Measurements from ENCODE around the gene COLEC11.

The COLEC11 gene

GRCh38 chr2:3641841-3642421 is 47.0 kb downstream of the COLEC11 start:
- no peak overlapping the region for H3K27ac ChIP-seq (ENCODE audit: low read depth, low read length)
- H3K4me1 ChIP-seq (ENCODE audit: control insufficient read depth in 5 of 5, insufficient read depth in 5 of 5, low read length in 5 of 5) = no peaks in the 10 kb centered on the region
- peaks cover 0 to 9% (median 0%) of the 10 kb centered on the region in 5 donors for H3K27me3 ChIP-seq (ENCODE audit: control insufficient read depth in 5 of 5, insufficient read depth in 4 of 5, low read length in 5 of 5)

GRCh38 chr2:3642521-3643215 is 47.8 kb downstream of the COLEC11 start:
- Histone ChIP-seq H3K4me3 (ENCODE audit: low read depth in 1 of 5, low read length in 5 of 5) (no peak overlapping the region), H3K9ac (ENCODE audit: low read length in 5 of 5) (no peak overlapping the region), H3K9me3 (ENCODE audit: control insufficient read depth in 5 of 5, low read length in 5 of 5) (no peaks in the 10 kb centered on the region), H3K27ac (ENCODE audit: low read depth, low read length) (no peak overlapping the region), H3K27me3 (ENCODE audit: control insufficient read depth in 5 of 5, insufficient read depth in 4 of 5, low read length in 5 of 5) (peaks cover 0 to 3% (median 0%) of the 10 kb centered on the region in 5 donors), H3K4me1 (ENCODE audit: control insufficient read depth in 5 of 5, insufficient read depth in 5 of 5, low read length in 5 of 5) (no peaks in the 10 kb centered on the region), H3K36me3 (ENCODE audit: control insufficient read depth in 5 of 5, insufficient read depth in 5 of 5, low read length in 5 of 5) (peaks cover 0 to 10% (median 0%) of the 10 kb centered on the region in 5 donors)

More at GRCh38 chr2:3641841-3642421, 47.0 kb downstream of the COLEC11 start:
- Histone ChIP-seq H3K4me3 (ENCODE audit: low read depth in 1 of 5, low read length in 5 of 5) (no peak overlapping the region), H3K9ac (ENCODE audit: low read length in 5 of 5) (no peak overlapping the region), H3K36me3 (ENCODE audit: control insufficient read depth in 5 of 5, insufficient read depth in 5 of 5, low read length in 5 of 5) (peaks cover 0 to 10% (median 0%) of the 10 kb centered on the region in 5 donors), H3K9me3 (ENCODE audit: control insufficient read depth in 5 of 5, low read length in 5 of 5) (no peaks in the 10 kb centered on the region)

- H3K9me3 ChIP-seq (ENCODE audit: control insufficient read depth in 5 of 5, low read length in 5 of 5) = no peaks in the 10 kb centered on the region
- peaks cover 0 to 1% (median 0%) of the 10 kb centered on the region in 5 donors for H3K27me3 ChIP-seq (ENCODE audit: control insufficient read depth in 5 of 5, insufficient read depth in 4 of 5, low read length in 5 of 5)
- peaks cover 0 to 10% (median 0%) of the 10 kb centered on the region in 5 donors for H3K36me3 ChIP-seq (ENCODE audit: control insufficient read depth in 5 of 5, insufficient read depth in 5 of 5, low read length in 5 of 5)
- H3K9ac ChIP-seq (ENCODE audit: low read length in 5 of 5) = no peak overlapping the region
- no peak overlapping the region for H3K27ac ChIP-seq (ENCODE audit: low read depth, low read length)
- H3K4me3 ChIP-seq (ENCODE audit: low read depth in 1 of 5, low read length in 5 of 5) = no peak overlapping the region
- H3K4me1 ChIP-seq (ENCODE audit: control insufficient read depth in 5 of 5, insufficient read depth in 5 of 5, low read length in 5 of 5) = no peaks in the 10 kb centered on the region
These were observed 48.7 kb downstream of the COLEC11 start for GRCh38 chr2:3643371-3644245.

- Histone ChIP-seq H3K4me3 (ENCODE audit: low read depth in 1 of 5, low read length in 5 of 5) (no peak overlapping the region), H3K9me3 (ENCODE audit: control insufficient read depth in 5 of 5, low read length in 5 of 5) (no peaks in the 10 kb centered on the region), H3K27ac (ENCODE audit: low read depth, low read length) (no peak overlapping the region), H3K36me3 (ENCODE audit: control insufficient read depth in 5 of 5, insufficient read depth in 5 of 5, low read length in 5 of 5) (peaks cover 0 to 10% (median 0%) of the 10 kb centered on the region in 5 donors), H3K27me3 (ENCODE audit: control insufficient read depth in 5 of 5, insufficient read depth in 4 of 5, low read length in 5 of 5) (peaks cover 0 to 2% (median 0%) of the 10 kb centered on the region in 5 donors), H3K9ac (ENCODE audit: low read length in 5 of 5) (no peak overlapping the region), H3K4me1 (ENCODE audit: control insufficient read depth in 5 of 5, insufficient read depth in 5 of 5, low read length in 5 of 5) (no peaks in the 10 kb centered on the region)
These were observed 49.3 kb downstream of the COLEC11 start for GRCh38 chr2:3644246-3644525.

- Histone ChIP-seq H3K9ac (ENCODE audit: low read length in 5 of 5) (no peak overlapping the region), H3K27me3 (ENCODE audit: control insufficient read depth in 5 of 5, insufficient read depth in 4 of 5, low read length in 5 of 5) (peaks cover 0 to 7% (median 0%) of the 10 kb centered on the region in 5 donors), H3K27ac (ENCODE audit: low read depth, low read length) (no peak overlapping the region), H3K36me3 (ENCODE audit: control insufficient read depth in 5 of 5, insufficient read depth in 5 of 5, low read length in 5 of 5) (peaks cover 0 to 10% (median 0%) of the 10 kb centered on the region in 5 donors), H3K9me3 (ENCODE audit: control insufficient read depth in 5 of 5, low read length in 5 of 5) (no peaks in the 10 kb centered on the region), H3K4me3 (ENCODE audit: low read depth in 1 of 5, low read length in 5 of 5) (no peak overlapping the region), H3K4me1 (ENCODE audit: control insufficient read depth in 5 of 5, insufficient read depth in 5 of 5, low read length in 5 of 5) (no peaks in the 10 kb centered on the region)
These were observed 50.1 kb downstream of the COLEC11 start for GRCh38 chr2:3644891-3645605.

GRCh38 chr2:3645745-3646389 is 51.0 kb downstream of the COLEC11 start:
- Histone ChIP-seq H3K9ac (ENCODE audit: low read length in 5 of 5) (no peak overlapping the region), H3K9me3 (ENCODE audit: control insufficient read depth in 5 of 5, low read length in 5 of 5) (no peaks in the 10 kb centered on the region)

GRCh38 chr2:3646446-3646845 is 51.5 kb downstream of the COLEC11 start:
- peaks cover 0 to 12% (median 0%) of the 10 kb centered on the region in 5 donors for H3K27me3 ChIP-seq (ENCODE audit: control insufficient read depth in 5 of 5, insufficient read depth in 4 of 5, low read length in 5 of 5)
- peaks cover 0 to 10% (median 0%) of the 10 kb centered on the region in 5 donors for H3K36me3 ChIP-seq (ENCODE audit: control insufficient read depth in 5 of 5, insufficient read depth in 5 of 5, low read length in 5 of 5)
- no peak overlapping the region for H3K27ac ChIP-seq (ENCODE audit: low read depth, low read length)
- H3K4me3 ChIP-seq (ENCODE audit: low read depth in 1 of 5, low read length in 5 of 5) = no peak overlapping the region
- peaks cover 2 to 7% (median 6%) of the 10 kb centered on the region in 5 donors for H3K4me1 ChIP-seq (ENCODE audit: control insufficient read depth in 5 of 5, insufficient read depth in 5 of 5, low read length in 5 of 5)
- no peaks in the 10 kb centered on the region for H3K9me3 ChIP-seq (ENCODE audit: control insufficient read depth in 5 of 5, low read length in 5 of 5)
- H3K9ac ChIP-seq (ENCODE audit: low read length in 5 of 5) = no peak overlapping the region

More at GRCh38 chr2:3645745-3646389, 51.0 kb downstream of the COLEC11 start:
- Histone ChIP-seq H3K36me3 (ENCODE audit: control insufficient read depth in 5 of 5, insufficient read depth in 5 of 5, low read length in 5 of 5) (peaks cover 0 to 10% (median 0%) of the 10 kb centered on the region in 5 donors), H3K27me3 (ENCODE audit: control insufficient read depth in 5 of 5, insufficient read depth in 4 of 5, low read length in 5 of 5) (peaks cover 0 to 12% (median 0%) of the 10 kb centered on the region in 5 donors), H3K27ac (ENCODE audit: low read depth, low read length) (no peak overlapping the region), H3K4me3 (ENCODE audit: low read depth in 1 of 5, low read length in 5 of 5) (no peak overlapping the region), H3K4me1 (ENCODE audit: control insufficient read depth in 5 of 5, insufficient read depth in 5 of 5, low read length in 5 of 5) (peaks cover 2 to 4% (median 3%) of the 10 kb centered on the region in 5 donors)

- Histone ChIP-seq H3K9ac (ENCODE audit: low read length in 5 of 5) (no peak overlapping the region), H3K36me3 (ENCODE audit: control insufficient read depth in 5 of 5, insufficient read depth in 5 of 5, low read length in 5 of 5) (peaks cover 0 to 10% (median 0%) of the 10 kb centered on the region in 5 donors), H3K4me3 (ENCODE audit: low read depth in 1 of 5, low read length in 5 of 5) (no peak overlapping the region), H3K27ac (ENCODE audit: low read depth, low read length) (no peak overlapping the region), H3K4me1 (ENCODE audit: control insufficient read depth in 5 of 5, insufficient read depth in 5 of 5, low read length in 5 of 5) (peaks cover 3 to 15% (median 14%) of the 10 kb centered on the region in 5 donors), H3K27me3 (ENCODE audit: control insufficient read depth in 5 of 5, insufficient read depth in 4 of 5, low read length in 5 of 5) (peaks cover 0 to 17% (median 0%) of the 10 kb centered on the region in 5 donors), H3K9me3 (ENCODE audit: control insufficient read depth in 5 of 5, low read length in 5 of 5) (no peaks in the 10 kb centered on the region)
These were observed 52.3 kb downstream of the COLEC11 start for GRCh38 chr2:3647246-3647645.

Measured in subcutaneous abdominal adipose tissue (tissue), 5 donors.